Glomerular visceral epithelial cell (primary cell): ENCODE measurements around the gene PCDHGA11.
A peak's percentile ranks its signal among the peaks of the same experiment; 100 is the strongest.
"Not testable (repeated sequence)": the region's sequence is repeated elsewhere in the genome, so short reads cannot be mapped to it uniquely, and the experiment has no call there.

ENCODE experiments used
- DNase-seq: peaks from one replicate; pipeline ENCODE4 v3.0.0-alpha.2; 2016; ENCODE audit errors: extremely low spot score

PCDHGA11 gene

GRCh38 chr5:141420855-141421488 lies at the start of gene PCDHGA11:
TSS of gene PCDHGA11 (plus strand) at chr5:141421051. CDS start at chr5:141421228, 177 bp downstream.
- DNase-seq: peak; percentile 53

DNA sequence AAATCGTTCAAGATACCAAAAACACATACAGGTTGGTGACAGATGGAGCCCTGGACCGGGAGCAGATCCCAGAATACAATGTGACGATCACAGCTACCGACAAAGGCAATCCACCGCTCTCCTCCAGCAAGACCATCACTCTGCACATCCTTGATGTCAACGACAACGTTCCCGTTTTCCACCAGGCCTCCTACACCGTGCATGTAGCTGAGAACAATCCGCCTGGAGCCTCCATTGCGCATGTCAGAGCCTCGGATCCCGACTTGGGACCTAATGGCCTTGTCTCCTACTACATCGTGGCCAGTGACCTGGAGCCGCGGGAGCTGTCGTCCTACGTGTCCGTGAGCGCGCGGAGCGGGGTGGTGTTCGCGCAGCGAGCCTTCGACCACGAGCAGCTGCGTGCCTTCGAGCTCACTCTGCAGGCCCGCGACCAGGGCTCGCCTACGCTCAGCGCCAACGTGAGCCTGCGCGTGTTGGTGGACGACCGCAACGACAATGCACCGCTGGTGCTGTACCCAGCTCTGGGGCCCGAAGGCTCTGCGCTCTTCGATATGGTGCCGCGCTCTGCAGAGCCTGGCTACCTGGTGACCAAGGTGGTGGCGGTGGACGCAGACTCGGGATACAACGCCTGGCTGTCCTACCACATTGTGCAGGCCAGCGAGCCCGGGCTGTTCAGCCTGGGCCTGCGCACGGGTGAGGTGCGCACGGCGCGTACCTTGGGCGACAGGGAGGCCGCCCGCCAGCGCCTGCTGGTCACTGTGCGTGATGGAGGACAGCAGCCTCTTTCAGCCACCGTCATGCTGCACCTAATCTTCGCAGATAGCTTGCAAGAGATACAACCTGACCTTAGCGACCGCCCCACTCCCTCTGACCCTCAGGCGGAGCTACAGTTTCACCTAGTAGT lies 49.0 kb upstream of the PCDHGA11 start:
- DNase-seq: no peak

DNA sequence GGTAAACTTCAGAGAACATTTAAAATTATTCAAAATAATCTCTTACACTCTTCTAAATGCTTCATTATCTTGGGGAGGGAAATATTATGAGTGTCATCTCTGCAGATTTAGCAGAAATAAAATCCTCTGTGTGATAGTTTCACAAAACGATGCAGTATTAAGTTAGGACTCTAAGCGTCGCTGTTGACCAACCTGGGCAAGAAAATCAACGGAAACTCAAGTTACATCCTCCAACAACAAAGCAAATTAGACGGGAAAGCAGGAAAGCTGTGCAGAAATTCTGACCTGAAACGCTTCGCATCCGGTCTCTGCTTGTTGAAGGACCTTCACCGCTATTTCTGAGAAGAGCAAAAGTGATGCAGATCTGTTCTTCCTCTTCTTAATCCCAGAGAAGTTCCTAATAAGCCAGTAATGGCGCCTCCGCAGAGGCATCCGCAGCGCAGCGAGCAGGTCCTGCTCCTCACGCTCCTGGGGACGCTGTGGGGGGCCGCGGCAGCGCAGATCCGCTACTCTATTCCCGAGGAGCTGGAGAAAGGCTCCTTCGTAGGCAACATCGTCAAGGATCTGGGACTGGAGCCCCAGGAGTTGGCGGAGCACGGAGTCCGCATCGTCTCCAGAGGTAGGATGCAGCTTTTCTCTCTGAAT lies 47.1 kb upstream of the PCDHGA11 start, which contains the start of gene PCDHGA6:
TSS of gene PCDHGA6 (plus strand) at position 219 of the 645 bp plus-strand sequence. CDS start at position 412, 193 bp downstream.
- DNase-seq: no peak

DNA sequence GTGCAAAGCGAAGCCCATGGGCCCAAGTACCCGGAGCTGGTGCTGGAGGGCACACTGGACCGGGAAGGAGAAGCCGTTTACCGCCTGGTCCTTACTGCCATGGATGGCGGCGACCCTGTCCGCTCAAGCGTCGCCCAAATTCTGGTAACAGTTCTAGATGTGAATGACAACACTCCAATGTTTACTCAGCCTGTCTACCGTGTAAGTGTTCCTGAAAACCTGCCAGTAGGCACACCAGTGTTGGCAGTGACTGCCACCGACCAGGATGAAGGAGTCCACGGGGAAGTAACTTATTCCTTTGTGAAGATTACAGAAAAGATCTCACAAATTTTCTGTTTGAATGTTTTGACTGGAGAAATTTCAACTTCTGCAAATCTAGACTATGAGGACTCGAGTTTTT lies 46.2 kb upstream of the PCDHGA11 start:
- no peak for DNase-seq

DNA sequence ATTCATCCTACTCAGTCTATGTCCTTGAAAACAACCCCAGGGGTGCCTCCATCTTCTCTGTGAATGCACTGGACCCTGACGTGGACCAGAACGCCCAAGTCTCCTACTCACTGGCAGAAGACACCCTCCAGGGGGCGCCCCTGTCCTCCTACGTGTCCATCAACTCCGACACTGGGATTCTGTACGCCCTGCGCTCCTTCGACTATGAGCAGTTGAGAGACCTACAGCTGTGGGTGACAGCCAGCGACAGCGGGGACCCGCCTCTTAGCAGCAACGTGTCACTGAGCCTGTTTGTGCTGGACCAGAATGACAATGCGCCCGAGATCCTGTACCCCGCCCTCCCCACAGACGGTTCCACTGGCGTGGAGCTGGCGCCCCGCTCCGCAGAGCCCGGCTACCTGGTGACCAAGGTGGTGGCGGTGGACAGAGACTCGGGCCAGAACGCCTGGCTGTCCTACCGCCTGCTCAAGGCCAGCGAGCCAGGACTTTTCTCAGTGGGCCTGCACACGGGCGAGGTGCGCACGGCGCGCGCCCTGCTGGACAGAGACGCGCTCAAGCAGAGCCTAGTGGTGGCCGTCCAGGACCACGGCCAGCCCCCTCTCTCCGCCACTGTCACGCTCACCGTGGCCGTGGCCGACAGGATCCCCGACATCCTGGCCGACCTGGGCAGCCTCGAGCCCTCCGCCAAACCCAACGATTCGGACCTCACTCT lies 45.3 kb upstream of the PCDHGA11 start:
- DNase-seq: not testable (repeated sequence)

GRCh38 chr5:141382469-141383294 lies 38.2 kb upstream of the PCDHGA11 start, which contains the start of gene PCDHGA7:
TSS of gene PCDHGA7 (plus strand) at chr5:141382742. CDS start at chr5:141382900, 158 bp downstream.
- DNase-seq: no peak

GRCh38 chr5:141383345-141383744 lies 37.5 kb upstream of the PCDHGA11 start:
- no peak for DNase-seq

- no peak for DNase-seq
Observed at GRCh38 chr5:141384471-141385267, 36.2 kb upstream of the PCDHGA11 start.

DNA sequence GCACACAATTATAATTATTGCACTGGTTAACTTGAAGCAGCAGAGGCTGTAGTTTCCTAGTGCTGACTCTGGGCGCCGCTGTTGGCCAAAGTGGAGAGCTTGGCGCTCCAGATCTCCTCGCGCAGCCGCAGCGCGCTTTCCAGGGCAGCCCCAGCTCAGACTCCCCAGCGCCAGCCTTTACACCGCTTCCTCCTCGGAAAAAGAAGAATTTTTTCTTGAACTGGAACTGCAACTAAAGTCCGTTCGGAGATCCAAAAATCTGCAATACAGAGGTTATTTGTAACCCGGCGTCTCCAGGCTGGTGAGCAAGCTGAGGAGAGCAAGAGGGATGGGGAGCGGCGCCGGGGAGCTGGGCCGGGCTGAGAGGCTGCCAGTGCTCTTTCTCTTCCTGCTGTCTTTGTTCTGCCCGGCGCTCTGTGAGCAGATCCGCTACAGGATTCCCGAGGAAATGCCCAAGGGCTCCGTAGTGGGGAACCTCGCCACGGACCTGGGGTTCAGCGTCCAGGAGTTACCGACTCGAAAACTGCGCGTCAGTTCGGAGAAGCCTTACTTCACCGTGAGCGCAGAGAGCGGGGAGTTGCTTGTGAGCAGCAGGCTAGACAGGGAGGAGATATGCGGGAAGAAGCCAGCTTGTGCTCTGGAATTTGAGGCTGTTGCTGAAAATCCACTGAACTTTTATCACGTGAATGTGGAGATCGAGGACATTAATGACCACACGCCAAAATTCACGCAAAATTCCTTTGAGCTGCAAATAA lies 33.1 kb upstream of the PCDHGA11 start, which contains the start of gene PCDHGB4:
TSS of gene PCDHGB4 (plus strand) at position 142 of the 755 bp plus-strand sequence. CDS start at position 329, 187 bp downstream.
- DNase-seq: not testable (repeated sequence)

DNA sequence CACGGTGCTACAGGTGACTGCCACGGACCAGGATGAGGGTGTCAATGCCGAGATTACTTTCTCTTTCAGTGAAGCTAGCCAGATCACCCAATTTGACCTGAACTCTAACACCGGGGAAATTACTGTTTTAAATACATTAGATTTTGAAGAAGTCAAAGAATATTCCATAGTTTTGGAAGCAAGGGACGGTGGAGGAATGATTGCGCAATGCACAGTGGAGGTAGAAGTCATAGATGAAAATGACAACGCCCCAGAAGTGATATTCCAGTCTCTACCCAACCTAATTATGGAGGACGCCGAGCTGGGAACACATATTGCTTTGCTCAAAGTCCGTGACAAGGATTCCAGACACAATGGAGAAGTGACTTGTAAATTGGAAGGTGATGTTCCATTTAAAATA lies 32.2 kb upstream of the PCDHGA11 start:
- no peak for DNase-seq

DNA sequence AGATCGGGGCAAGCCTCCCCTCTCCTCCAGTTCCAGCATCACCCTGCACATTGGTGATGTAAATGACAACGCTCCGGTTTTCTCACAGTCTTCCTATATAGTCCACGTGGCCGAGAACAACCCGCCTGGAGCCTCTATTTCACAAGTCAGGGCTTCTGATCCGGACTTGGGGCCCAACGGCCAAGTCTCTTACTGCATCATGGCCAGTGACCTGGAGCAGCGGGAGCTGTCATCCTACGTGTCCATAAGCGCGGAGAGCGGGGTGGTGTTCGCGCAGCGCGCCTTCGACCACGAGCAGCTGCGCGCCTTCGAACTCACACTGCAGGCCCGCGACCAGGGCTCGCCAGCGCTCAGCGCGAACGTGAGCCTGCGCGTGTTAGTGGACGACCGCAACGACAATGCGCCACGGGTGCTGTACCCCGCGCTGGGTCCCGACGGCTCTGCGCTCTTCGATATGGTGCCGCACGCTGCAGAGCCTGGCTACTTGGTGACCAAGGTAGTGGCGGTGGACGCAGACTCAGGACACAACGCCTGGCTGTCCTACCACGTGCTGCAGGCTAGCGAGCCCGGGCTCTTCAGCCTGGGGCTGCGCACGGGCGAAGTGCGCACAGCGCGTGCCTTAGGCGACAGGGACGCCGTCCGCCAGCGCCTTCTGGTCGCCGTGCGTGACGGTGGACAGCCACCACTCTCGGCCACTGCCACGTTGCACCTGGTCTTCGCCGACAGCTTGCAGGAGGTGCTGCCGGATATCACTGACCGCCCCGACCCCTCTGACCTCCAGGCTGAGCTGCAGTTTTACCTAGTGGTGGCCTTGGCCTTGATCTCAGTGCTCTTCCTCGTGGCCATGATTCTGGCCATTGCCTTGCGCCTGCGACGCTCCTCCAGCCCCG lies 31.5 kb upstream of the PCDHGA11 start:
- DNase-seq: no peak

- no peak for DNase-seq
Observed at GRCh38 chr5:141392429-141393198, 28.2 kb upstream of the PCDHGA11 start, which contains the start of gene PCDHGA8. TSS of gene PCDHGA8 (plus strand) at chr5:141392633. CDS start at chr5:141392814, 181 bp downstream.

- DNase-seq: no peak
Observed at GRCh38 chr5:141393267-141393666, 27.6 kb upstream of the PCDHGA11 start.

GRCh38 chr5:141394401-141395187 lies 26.3 kb upstream of the PCDHGA11 start:
- not testable (repeated sequence) for DNase-seq

DNA sequence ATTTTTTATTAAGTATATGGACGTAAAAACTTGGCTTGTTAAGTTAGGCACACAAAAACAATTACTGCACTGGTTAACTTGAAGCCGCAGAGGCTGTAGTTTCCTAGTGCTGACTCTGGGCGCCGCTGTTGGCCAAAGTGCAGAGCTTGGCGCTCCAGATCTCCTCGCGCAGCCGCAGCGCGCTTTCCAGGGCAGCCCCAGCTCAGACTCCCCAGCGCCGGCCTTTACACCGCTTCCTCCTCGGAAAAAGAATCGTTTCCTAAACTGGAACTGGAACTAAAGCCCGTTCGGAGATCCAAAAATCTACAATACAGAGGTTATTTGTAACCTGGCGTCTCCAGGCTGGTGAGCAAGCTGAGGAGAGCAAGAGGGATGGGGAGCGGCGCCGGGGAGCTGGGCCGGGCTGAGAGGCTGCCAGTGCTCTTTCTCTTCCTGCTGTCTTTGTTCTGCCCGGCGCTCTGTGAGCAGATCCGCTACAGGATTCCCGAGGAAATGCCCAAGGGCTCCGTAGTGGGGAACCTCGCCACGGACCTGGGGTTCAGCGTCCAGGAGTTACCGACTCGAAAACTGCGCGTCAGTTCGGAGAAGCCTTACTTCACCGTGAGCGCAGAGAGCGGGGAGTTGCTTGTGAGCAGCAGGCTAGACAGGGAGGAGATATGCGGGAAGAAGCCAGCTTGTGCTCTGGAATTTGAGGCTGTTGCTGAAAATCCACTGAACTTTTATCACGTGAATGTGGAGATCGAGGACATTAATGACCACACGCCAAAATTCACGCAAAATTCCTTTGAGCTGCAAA lies 22.9 kb upstream of the PCDHGA11 start, which contains the start of gene PCDHGB5:
TSS of gene PCDHGB5 (plus strand) at position 192 of the 796 bp plus-strand sequence. CDS start at position 373, 181 bp downstream.
- DNase-seq: peak; percentile 61
